ENCODE data around the gene PFKFB2. TPM values are rescaled to one million over a fixed set of nuclear protein-coding genes. Genes with fewer than 3 reads are reported as not detected.
A peak's percentile ranks its signal among the peaks of the same experiment; 100 is the strongest.

Gene PFKFB2
- polyA plus RNA-seq, 1 donor from 2014 or later: 9.8 TPM

GRCh38 chr1:207048041-207048440 is 5.0 kb upstream of the PFKFB2 start:
- Histone ChIP-seq H4K20me1 (ENCODE audit: insufficient read depth) (no peaks in the 10 kb centered on the region), H3K27me3 (ENCODE audit: insufficient read depth, low read depth, low read length) (no peaks in the 10 kb centered on the region), H2AFZ (ENCODE audit: low read depth, low read length) (no peak overlapping the region), H3K36me3 (ENCODE audit: insufficient read depth, low read length) (peaks cover 6% of the 10 kb centered on the region), H3K9me3 (ENCODE audit: low read length) (no peaks in the 10 kb centered on the region), H3K4me3 (ENCODE audit: low read length) (peak overlapping the region; percentile 37), H3K79me2 (replicated peaks; ENCODE audit: insufficient read depth, low read length) (peaks cover 44% of the 10 kb centered on the region), H3K4me2 (ENCODE audit: low read length) (no peak overlapping the region), H3F3A (ENCODE audit: insufficient read depth, low read length, poor library complexity, severe bottlenecking) (peaks cover 3% of the 10 kb centered on the region), H3K9me2 (ENCODE audit: insufficient read depth, low read length) (no peaks in the 10 kb centered on the region), H3K27ac (ENCODE audit: low read length) (no peak overlapping the region), H3K9ac (ENCODE audit: low read length) (no peak overlapping the region)
- TF ChIP-seq REST (IDR thresholded peaks at IDR 0.05; ENCODE audit: borderline replicate concordance): no peak
- TF ChIP-seq EZH2 (IDR thresholded peaks at IDR 0.05; ENCODE audit: borderline replicate concordance, insufficient read depth, low read length, poor library complexity, severe bottlenecking): no peak
- no peak for TF ChIP-seq POLR2AphosphoS5 (IDR thresholded peaks at IDR 0.05)
- no peak for TF ChIP-seq EP300 (conservative IDR thresholded peaks at IDR 0.05; ENCODE audit: poor library complexity, severe bottlenecking)
- TF ChIP-seq CTCF (IDR thresholded peaks at IDR 0.05; ENCODE audit: poor library complexity, severe bottlenecking): no peak
- TF ChIP-seq MXI1 (conservative IDR thresholded peaks at IDR 0.05; ENCODE audit: poor library complexity, severe bottlenecking): no peak
- TF ChIP-seq TAF1 (IDR thresholded peaks at IDR 0.05; ENCODE audit: low read depth): no peak
- no peak for TF ChIP-seq RAD21 (conservative IDR thresholded peaks at IDR 0.05)
- TF ChIP-seq SMC3 (conservative IDR thresholded peaks at IDR 0.05; ENCODE audit: poor library complexity): no peak

DNA sequence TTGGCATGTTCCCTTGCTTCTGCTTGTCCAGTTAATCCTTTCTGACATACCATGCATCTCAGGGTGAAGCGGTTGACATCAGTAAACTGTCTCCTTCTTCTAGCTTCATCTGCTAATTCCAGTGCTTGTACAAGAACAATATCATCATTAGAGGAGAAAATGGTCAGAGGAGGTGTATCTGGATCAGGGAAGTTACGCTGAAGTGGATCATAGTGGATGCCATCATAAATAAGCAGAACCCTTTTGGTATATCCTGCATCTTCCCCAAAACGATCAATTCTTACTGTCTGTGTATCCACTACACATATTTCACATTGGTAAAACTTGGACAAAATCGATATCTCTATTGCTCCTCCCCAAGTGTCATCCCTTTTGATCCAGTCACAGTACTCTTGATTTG is 4.0 kb upstream of the PFKFB2 start:
- H3K9ac ChIP-seq (ENCODE audit: low read length): peak overlapping the region; percentile 4
- peak overlapping the region; percentile 89 for H3K4me3 ChIP-seq (ENCODE audit: low read length)
- peaks cover 3% of the 10 kb centered on the region for H3F3A ChIP-seq (ENCODE audit: insufficient read depth, low read length, poor library complexity, severe bottlenecking)
- no peak overlapping the region for H3K4me2 ChIP-seq (ENCODE audit: low read length)
- no peaks in the 10 kb centered on the region for H3K27me3 ChIP-seq (ENCODE audit: insufficient read depth, low read depth, low read length)
- H3K36me3 ChIP-seq (ENCODE audit: insufficient read depth, low read length): peaks cover 6% of the 10 kb centered on the region
- TF ChIP-seq MXI1 (conservative IDR thresholded peaks at IDR 0.05; ENCODE audit: poor library complexity, severe bottlenecking): no peak
- no peaks in the 10 kb centered on the region for H3K9me3 ChIP-seq (ENCODE audit: low read length)
- peaks cover 44% of the 10 kb centered on the region for H3K79me2 ChIP-seq (replicated peaks; ENCODE audit: insufficient read depth, low read length)
- H3K27ac ChIP-seq (ENCODE audit: low read length): no peak overlapping the region
- H3K9me2 ChIP-seq (ENCODE audit: insufficient read depth, low read length): no peaks in the 10 kb centered on the region
- H4K20me1 ChIP-seq (ENCODE audit: insufficient read depth): no peaks in the 10 kb centered on the region
- H2AFZ ChIP-seq (ENCODE audit: low read depth, low read length): no peak overlapping the region

DNA sequence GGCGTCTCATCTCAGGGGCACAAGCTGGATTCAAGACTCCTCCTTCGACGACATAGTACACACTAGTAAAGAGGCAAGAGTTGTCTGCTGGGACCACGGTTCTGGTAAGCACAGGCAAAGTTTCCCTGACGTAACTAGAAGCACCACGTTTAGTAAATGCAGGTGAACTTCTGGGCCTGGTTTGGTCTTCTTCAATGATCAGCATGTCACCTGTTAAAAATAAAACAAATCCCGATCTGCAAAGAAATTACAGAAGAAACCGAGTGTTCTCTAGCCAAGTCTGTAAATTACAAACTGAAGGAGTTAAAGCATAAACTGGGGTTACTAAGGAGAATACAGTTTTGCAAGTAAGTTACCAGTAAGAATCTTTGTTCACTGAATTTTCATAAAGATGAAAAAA is 3.6 kb upstream of the PFKFB2 start:
- peaks cover 3% of the 10 kb centered on the region for H3F3A ChIP-seq (ENCODE audit: insufficient read depth, low read length, poor library complexity, severe bottlenecking)
- no peaks in the 10 kb centered on the region for H3K9me3 ChIP-seq (ENCODE audit: low read length)
- H3K79me2 ChIP-seq (replicated peaks; ENCODE audit: insufficient read depth, low read length): peaks cover 44% of the 10 kb centered on the region
- no peak overlapping the region for H2AFZ ChIP-seq (ENCODE audit: low read depth, low read length)
- no peaks in the 10 kb centered on the region for H3K9me2 ChIP-seq (ENCODE audit: insufficient read depth, low read length)
- TF ChIP-seq EP300 (conservative IDR thresholded peaks at IDR 0.05; ENCODE audit: poor library complexity, severe bottlenecking) (no peak), EZH2 (IDR thresholded peaks at IDR 0.05; ENCODE audit: borderline replicate concordance, insufficient read depth, low read length, poor library complexity, severe bottlenecking) (no peak), TAF1 (IDR thresholded peaks at IDR 0.05; ENCODE audit: low read depth) (no peak), SMC3 (conservative IDR thresholded peaks at IDR 0.05; ENCODE audit: poor library complexity) (no peak), RAD21 (conservative IDR thresholded peaks at IDR 0.05) (no peak), POLR2AphosphoS5 (IDR thresholded peaks at IDR 0.05) (no peak), REST (IDR thresholded peaks at IDR 0.05; ENCODE audit: borderline replicate concordance) (no peak), CTCF (IDR thresholded peaks at IDR 0.05; ENCODE audit: poor library complexity, severe bottlenecking) (no peak)
- no peaks in the 10 kb centered on the region for H3K27me3 ChIP-seq (ENCODE audit: insufficient read depth, low read depth, low read length)
- peak overlapping the region; percentile 4 for H3K9ac ChIP-seq (ENCODE audit: low read length)
- no peak overlapping the region for H3K27ac ChIP-seq (ENCODE audit: low read length)
- peak overlapping the region; percentile 84 for H3K4me2 ChIP-seq (ENCODE audit: low read length)
- H3K4me3 ChIP-seq (ENCODE audit: low read length): peak overlapping the region; percentile 89
- H4K20me1 ChIP-seq (ENCODE audit: insufficient read depth): no peaks in the 10 kb centered on the region
- peaks cover 6% of the 10 kb centered on the region for H3K36me3 ChIP-seq (ENCODE audit: insufficient read depth, low read length)
